Ishikawa (cell line): Measurements from ENCODE around the gene TBC1D32.

Source experiments
- CEBPB ChIP-seq: IDR thresholded peaks from 2 replicates; pipeline ENCODE4 v1.6.1; 2012
- CREB1 ChIP-seq: IDR thresholded peaks from 2 replicates; pipeline ENCODE4 v1.6.1; 2012; ENCODE audit warnings: low read depth
- EGR1 ChIP-seq: IDR thresholded peaks from 2 replicates; pipeline ENCODE4 v1.6.1; 2012
- EP300 ChIP-seq: IDR thresholded peaks from 2 replicates; pipeline ENCODE4 v1.6.1; 2012; ENCODE audit warnings: borderline replicate concordance
- FOXM1 ChIP-seq: IDR thresholded peaks from 2 replicates; pipeline ENCODE4 v1.6.1; 2012; ENCODE audit warnings: low read depth, borderline replicate concordance
- NFIC ChIP-seq: IDR thresholded peaks from 2 replicates; pipeline ENCODE4 v1.6.1; 2012
- RAD21 ChIP-seq: IDR thresholded peaks from 2 replicates; pipeline ENCODE4 v1.6.1; 2012; ENCODE audit warnings: low read depth
- TAF1 ChIP-seq: IDR thresholded peaks from 2 replicates; pipeline ENCODE4 v1.6.1; 2012; ENCODE audit warnings: low read depth, mild to moderate bottlenecking
- TCF12 ChIP-seq: IDR thresholded peaks from 2 replicates; pipeline ENCODE4 v1.6.1; 2012; ENCODE audit warnings: low read depth
- TEAD4 ChIP-seq: IDR thresholded peaks from 2 replicates; pipeline ENCODE4 v1.6.1; 2012
- YY1 ChIP-seq: IDR thresholded peaks from 2 replicates; pipeline ENCODE4 v1.6.1; 2012; ENCODE audit warnings: low read depth
- ZBTB7A ChIP-seq: IDR thresholded peaks from 2 replicates; pipeline ENCODE4 v1.6.1; 2012; ENCODE audit warnings: low read depth
- TF ChIP-seq, protein P1 (sequence below): IDR thresholded peaks from 2 replicates; pipeline ENCODE4 v1.6.1; 2012
- TF ChIP-seq, protein P2 (sequence below): IDR thresholded peaks from 2 replicates; pipeline ENCODE4 v1.6.1; 2012
- TF ChIP-seq, protein P3 (sequence below): IDR thresholded peaks from 2 replicates; pipeline ENCODE4 v1.6.1; 2012; ENCODE audit warnings: low read depth, mild to moderate bottlenecking

TBC1D32 gene

DNA sequence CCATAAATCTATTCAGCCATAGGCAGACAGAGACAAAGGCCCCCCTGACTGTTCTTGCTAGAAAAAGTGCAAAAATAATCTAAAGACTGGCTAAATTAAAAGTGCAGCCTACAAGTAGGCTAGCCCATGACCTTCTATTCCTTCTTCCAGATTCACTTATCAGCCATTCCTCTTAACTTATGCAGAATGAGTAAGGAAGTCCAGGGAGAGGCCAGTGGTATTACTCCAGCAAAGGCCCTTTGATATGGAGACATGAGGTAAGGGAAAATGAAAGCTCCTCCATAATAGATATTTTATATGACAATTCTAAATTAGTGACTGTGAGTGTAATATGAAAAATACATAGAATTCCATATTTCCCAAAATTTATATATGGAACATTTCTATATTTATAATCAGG, 199.4 kb downstream of the TBC1D32 start:
- TF ChIP-seq, protein P1, sequence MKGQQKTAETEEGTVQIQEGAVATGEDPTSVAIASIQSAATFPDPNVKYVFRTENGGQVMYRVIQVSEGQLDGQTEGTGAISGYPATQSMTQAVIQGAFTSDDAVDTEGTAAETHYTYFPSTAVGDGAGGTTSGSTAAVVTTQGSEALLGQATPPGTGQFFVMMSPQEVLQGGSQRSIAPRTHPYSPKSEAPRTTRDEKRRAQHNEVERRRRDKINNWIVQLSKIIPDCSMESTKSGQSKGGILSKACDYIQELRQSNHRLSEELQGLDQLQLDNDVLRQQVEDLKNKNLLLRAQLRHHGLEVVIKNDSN, result no peak
- TF ChIP-seq TEAD4 (no peak), EP300 (no peak), NFIC (no peak), TCF12 (no peak), YY1 (no peak), TAF1 (no peak), FOXM1 (no peak), RAD21 (no peak), EGR1 (no peak), CEBPB (no peak), CREB1 (no peak), ZBTB7A (no peak)
- TF ChIP-seq, protein P2, sequence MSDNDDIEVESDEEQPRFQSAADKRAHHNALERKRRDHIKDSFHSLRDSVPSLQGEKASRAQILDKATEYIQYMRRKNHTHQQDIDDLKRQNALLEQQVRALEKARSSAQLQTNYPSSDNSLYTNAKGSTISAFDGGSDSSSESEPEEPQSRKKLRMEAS, result no peak
- TF ChIP-seq, protein P3, sequence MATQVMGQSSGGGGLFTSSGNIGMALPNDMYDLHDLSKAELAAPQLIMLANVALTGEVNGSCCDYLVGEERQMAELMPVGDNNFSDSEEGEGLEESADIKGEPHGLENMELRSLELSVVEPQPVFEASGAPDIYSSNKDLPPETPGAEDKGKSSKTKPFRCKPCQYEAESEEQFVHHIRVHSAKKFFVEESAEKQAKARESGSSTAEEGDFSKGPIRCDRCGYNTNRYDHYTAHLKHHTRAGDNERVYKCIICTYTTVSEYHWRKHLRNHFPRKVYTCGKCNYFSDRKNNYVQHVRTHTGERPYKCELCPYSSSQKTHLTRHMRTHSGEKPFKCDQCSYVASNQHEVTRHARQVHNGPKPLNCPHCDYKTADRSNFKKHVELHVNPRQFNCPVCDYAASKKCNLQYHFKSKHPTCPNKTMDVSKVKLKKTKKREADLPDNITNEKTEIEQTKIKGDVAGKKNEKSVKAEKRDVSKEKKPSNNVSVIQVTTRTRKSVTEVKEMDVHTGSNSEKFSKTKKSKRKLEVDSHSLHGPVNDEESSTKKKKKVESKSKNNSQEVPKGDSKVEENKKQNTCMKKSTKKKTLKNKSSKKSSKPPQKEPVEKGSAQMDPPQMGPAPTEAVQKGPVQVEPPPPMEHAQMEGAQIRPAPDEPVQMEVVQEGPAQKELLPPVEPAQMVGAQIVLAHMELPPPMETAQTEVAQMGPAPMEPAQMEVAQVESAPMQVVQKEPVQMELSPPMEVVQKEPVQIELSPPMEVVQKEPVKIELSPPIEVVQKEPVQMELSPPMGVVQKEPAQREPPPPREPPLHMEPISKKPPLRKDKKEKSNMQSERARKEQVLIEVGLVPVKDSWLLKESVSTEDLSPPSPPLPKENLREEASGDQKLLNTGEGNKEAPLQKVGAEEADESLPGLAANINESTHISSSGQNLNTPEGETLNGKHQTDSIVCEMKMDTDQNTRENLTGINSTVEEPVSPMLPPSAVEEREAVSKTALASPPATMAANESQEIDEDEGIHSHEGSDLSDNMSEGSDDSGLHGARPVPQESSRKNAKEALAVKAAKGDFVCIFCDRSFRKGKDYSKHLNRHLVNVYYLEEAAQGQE, result no peak

DNA sequence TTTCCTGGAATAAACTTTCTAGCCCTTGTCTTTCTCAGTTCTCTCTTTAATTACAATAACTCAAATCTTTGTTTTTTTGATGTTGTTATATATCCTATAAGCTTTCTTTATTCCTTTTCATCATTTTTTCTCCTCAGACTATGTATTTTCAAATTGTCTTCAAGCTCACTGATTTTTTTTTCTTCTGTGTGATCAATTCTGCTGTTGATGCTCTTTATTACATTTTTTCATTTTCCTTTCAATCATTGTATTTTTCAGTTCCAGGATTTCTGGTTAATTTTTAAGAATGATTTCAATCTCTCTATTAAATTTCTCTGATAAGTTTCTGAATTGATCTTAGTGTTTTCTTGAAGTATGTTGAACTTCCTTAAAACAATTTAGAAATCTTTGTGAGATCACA, 209.7 kb downstream of the TBC1D32 start:
- TF ChIP-seq EGR1, result no peak
- no peak for TF ChIP-seq TEAD4
- no peak for TF ChIP-seq RAD21
- no peak for TF ChIP-seq NFIC
- no peak for TF ChIP-seq CEBPB

DNA sequence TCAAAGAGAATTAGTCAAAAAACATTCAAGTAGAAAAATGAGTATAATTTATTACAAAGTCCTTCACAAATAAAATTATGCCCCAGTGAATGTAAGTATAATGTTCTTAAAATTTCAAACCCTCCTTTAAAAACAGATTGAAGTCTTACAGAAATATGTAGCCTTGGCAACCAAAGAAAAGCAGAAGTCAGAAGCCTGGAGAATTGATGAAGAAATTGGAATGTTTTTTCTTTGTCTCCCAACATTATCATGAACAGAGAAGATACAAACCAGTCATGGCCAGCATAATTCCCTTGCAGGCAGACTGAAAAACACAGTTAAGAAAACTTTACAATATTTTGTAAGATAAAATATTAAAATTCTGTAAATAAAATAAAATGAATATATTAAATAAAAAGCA, 221.9 kb downstream of the TBC1D32 start:
- no peak for TF ChIP-seq CREB1
- no peak for TF ChIP-seq CEBPB
- TF ChIP-seq, protein P3, result no peak
- no peak for TF ChIP-seq EGR1
- no peak for TF ChIP-seq RAD21
- TF ChIP-seq TCF12, result no peak
- TF ChIP-seq NFIC, result no peak
- TF ChIP-seq, protein P2, result no peak
- TF ChIP-seq, protein P1, result no peak
- TF ChIP-seq YY1, result no peak
- no peak for TF ChIP-seq FOXM1

DNA sequence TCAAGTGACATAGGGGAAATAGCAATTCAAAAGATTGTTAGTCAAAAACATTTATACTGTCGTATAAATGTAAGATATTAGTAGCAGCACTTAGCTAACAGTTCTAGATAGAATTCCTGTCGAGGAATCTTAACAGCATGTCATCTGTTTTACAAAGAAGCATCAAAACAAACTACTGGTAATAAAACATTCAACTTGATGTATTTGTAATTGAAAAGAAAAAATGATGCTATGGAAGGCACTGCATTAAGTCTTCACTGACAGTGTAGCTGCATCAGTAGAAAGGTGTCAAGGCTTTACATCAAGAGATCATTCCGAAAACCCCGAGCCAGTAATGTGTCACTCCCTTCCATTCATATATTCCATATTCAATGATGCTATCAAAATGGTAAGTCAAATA, 223.5 kb downstream of the TBC1D32 start:
- TF ChIP-seq TEAD4, result no peak
- TF ChIP-seq FOXM1, result no peak
- TF ChIP-seq TCF12, result no peak
- TF ChIP-seq YY1, result no peak
- no peak for TF ChIP-seq NFIC
- TF ChIP-seq ZBTB7A, result no peak
- no peak for TF ChIP-seq TAF1
- TF ChIP-seq, protein P2, result no peak
- no peak for TF ChIP-seq EGR1
- TF ChIP-seq, protein P3, result no peak

DNA sequence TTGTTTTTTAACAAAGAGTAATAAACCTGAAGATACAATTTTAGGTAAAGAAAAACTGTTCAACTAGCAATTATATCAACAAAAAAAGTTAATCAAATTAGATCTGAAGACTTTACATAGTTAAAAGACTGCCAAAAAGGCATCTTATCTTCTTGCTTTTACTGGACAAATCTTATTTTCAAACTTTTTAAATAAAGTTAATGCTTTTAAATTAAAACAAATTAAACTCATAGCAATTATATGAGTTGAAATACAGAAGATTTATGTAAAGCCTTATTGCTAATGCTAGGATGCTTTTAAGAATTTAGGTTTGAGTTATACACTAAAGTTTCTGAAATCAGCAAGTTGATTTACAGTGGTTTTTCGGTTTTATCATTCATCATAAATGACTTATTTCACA, 227.3 kb downstream of the TBC1D32 start:
- TF ChIP-seq FOXM1 (no peak), EP300 (no peak), TEAD4 (no peak), NFIC (no peak), ZBTB7A (no peak), TAF1 (no peak), EGR1 (no peak), YY1 (no peak), RAD21 (no peak), CREB1 (no peak), TCF12 (no peak), CEBPB (no peak)
- TF ChIP-seq, protein P2, result no peak
- TF ChIP-seq, protein P3, result no peak
- TF ChIP-seq, protein P1, result no peak
